PFSK-1 (cell line): ENCODE data around the gene KCNJ6.

Source experiments
- FOXP2 ChIP-seq: optimal IDR thresholded peaks from 2 replicates; pipeline ENCODE3; 2011; ENCODE audit warnings: borderline replicate concordance, control low read depth, inconsistent platforms; ENCODE audit not compliant: insufficient read depth; ENCODE audit errors: extremely low read length, extremely low read depth
- POLR2AphosphoS5 ChIP-seq: IDR thresholded peaks from 2 replicates; pipeline ENCODE4 v1.6.1; 2012; ENCODE audit warnings: low read depth, mild to moderate bottlenecking, control low read depth, low read length, moderate library complexity
- SIN3A ChIP-seq: IDR thresholded peaks from 2 replicates; pipeline ENCODE4 v1.6.1; 2012; ENCODE audit warnings: mild to moderate bottlenecking, low read length, moderate library complexity, borderline replicate concordance; ENCODE audit not compliant: insufficient read depth
- TAF1 ChIP-seq: IDR thresholded peaks from 2 replicates; pipeline ENCODE4 v1.6.1; 2012; ENCODE audit warnings: low read length, control low read depth, borderline replicate concordance; ENCODE audit not compliant: insufficient read depth
- TF ChIP-seq, protein P1 (sequence below), 2 experiments: IDR thresholded peaks; 2 replicates each; pipeline versions ENCODE4 v1.6.1 to v1.8.0; 2011 to 2012; ENCODE audit warnings: low read depth in 2 of 2, low read length in 2 of 2, control low read depth in 1 of 2, inconsistent platforms in 1 of 2, mild to moderate bottlenecking in 1 of 2, moderate library complexity in 1 of 2; ENCODE audit not compliant: insufficient read depth in 1 of 2

The KCNJ6 gene

GRCh38 chr21:37561941-37562919 is 354.0 kb downstream of the KCNJ6 start:
- TF ChIP-seq TAF1 (no peak), SIN3A (no peak), POLR2AphosphoS5 (no peak), FOXP2 (no peak)
- TF ChIP-seq, protein P1, sequence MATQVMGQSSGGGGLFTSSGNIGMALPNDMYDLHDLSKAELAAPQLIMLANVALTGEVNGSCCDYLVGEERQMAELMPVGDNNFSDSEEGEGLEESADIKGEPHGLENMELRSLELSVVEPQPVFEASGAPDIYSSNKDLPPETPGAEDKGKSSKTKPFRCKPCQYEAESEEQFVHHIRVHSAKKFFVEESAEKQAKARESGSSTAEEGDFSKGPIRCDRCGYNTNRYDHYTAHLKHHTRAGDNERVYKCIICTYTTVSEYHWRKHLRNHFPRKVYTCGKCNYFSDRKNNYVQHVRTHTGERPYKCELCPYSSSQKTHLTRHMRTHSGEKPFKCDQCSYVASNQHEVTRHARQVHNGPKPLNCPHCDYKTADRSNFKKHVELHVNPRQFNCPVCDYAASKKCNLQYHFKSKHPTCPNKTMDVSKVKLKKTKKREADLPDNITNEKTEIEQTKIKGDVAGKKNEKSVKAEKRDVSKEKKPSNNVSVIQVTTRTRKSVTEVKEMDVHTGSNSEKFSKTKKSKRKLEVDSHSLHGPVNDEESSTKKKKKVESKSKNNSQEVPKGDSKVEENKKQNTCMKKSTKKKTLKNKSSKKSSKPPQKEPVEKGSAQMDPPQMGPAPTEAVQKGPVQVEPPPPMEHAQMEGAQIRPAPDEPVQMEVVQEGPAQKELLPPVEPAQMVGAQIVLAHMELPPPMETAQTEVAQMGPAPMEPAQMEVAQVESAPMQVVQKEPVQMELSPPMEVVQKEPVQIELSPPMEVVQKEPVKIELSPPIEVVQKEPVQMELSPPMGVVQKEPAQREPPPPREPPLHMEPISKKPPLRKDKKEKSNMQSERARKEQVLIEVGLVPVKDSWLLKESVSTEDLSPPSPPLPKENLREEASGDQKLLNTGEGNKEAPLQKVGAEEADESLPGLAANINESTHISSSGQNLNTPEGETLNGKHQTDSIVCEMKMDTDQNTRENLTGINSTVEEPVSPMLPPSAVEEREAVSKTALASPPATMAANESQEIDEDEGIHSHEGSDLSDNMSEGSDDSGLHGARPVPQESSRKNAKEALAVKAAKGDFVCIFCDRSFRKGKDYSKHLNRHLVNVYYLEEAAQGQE (IDR thresholded peaks at IDR 0.05; ENCODE audit: insufficient read depth in 1 of 2, low read depth in 2 of 2, low read length in 2 of 2): no peak

DNA sequence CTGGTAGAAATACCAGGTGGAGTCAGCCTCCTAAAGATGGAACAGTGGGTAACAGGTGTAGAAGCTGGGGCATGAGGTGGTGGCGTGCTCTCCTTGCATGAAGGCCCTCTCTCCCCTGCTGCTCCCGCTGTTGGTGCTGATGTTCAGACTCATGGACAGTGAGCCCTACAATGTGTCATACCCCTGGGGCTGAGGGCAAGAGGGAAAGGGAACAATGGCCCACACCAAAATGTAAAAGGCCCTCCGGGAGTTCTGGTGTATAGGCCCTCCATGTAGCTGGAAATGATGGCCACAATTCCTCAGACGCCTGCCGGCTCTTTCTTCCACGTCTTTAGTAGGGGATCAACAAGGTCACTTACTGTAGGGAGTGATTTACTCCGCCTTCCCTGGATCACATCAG is 354.8 kb downstream of the KCNJ6 start:
- TF ChIP-seq FOXP2 (no peak), TAF1 (no peak), SIN3A (no peak), POLR2AphosphoS5 (no peak)
- TF ChIP-seq, protein P1 (IDR thresholded peaks at IDR 0.05; ENCODE audit: insufficient read depth in 1 of 2, low read depth in 2 of 2, low read length in 2 of 2): no peak

DNA sequence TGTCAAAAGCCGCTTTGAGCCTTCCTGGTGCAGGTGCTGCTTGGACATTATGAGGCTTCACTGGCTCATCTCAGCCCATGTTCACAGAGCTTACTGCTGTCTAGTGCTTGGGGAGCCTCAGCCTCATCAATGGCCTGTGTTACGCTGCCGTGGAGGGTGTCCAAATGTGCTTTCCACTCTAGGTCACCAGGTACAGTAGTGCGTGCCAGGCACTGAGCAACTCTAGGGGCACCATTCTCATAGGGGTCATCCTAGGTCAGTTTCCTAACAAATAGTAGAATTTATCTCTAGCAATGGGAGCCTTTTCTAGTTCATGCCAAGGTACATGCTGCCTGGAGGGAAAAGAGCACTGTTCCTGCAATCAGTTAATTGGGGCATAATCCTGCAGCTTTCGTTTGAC is 355.9 kb downstream of the KCNJ6 start:
- no peak for TF ChIP-seq TAF1
- no peak for TF ChIP-seq SIN3A
- TF ChIP-seq POLR2AphosphoS5: no peak
- TF ChIP-seq, protein P1 (IDR thresholded peaks at IDR 0.05; ENCODE audit: insufficient read depth in 1 of 2, low read depth in 2 of 2, low read length in 2 of 2): no peak
- no peak for TF ChIP-seq FOXP2

DNA sequence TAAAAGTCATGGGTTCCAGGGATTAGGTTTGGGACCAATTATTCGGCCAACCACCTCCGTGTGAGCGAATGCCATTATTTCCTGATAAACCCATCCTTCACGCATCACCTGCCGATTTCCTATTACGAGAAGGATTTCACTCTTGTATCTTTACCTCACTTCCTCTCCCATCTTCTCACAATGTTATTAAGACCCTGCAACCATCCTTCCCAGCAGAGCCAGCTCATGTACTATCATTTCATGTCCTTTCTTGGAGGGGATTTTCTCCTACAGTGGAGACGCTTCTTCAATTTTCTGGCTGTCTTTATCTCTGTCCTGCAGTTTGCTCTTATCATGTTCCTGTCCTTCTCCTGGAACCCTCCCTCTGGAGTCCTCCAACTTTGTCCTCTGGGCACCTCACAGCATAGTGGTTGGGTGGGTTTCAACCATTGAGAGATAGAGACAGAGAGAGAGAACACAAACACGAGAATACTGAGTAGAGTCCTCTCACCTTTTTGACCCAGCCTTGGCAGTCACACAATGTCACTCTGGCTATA is 357.5 kb downstream of the KCNJ6 start:
- no peak for TF ChIP-seq FOXP2
- no peak for TF ChIP-seq POLR2AphosphoS5
- no peak for TF ChIP-seq SIN3A
- TF ChIP-seq TAF1: no peak
- TF ChIP-seq, protein P1 (IDR thresholded peaks at IDR 0.05; ENCODE audit: insufficient read depth in 1 of 2, low read depth in 2 of 2, low read length in 2 of 2): no peak
